ENCODE data around the gene IZUMO1. TPM values are rescaled to one million over a fixed set of nuclear protein-coding genes. Genes with fewer than 3 reads are reported as not detected.
"Not testable (repeated sequence)": the region's sequence is repeated elsewhere in the genome, so short reads cannot be mapped to it uniquely, and the experiment has no call there.

The IZUMO1 gene
- polyA plus RNA-seq, 1 donor, result 1.1 TPM

DNA sequence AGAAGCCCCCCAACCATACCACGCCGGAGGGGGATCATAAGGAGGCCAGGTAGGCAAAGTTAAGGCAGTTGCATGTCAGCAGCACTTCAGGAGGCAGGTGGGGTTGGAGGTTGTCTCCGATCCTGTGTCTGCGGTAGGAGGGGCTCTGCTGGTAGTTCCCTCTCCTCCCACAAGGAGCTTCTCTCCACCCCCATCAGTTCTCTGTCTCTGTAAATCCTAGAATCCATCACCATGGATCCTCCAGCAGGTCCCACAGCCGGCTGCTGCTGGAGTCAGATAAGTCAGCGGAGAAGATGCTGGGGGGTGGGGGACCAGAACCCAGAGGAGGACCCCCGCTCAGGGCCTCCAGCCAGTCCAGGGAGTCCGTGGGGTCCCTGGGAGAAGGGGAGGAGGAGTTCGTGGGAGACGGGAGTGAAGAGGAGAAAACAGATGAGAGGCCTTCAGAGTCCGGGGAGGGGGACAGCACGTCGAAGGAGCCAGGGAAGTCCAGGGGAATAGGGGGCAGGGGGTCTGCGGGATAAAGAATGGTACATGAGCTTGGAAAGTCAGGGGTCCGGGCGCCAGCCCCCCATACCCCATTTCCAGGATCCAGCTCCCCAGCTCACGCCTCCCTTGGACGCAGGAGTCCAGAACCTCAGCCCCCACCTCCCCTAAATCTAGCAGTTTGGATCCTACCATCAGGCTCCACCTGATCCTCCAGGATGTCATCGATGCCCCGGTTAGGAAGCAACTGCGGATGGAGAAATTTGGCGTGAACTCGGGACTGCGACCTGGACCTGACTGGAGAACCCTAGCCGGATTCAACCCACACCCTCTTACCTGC, 33.5 kb downstream of the IZUMO1 start:
- no peak for DNase-seq

DNA sequence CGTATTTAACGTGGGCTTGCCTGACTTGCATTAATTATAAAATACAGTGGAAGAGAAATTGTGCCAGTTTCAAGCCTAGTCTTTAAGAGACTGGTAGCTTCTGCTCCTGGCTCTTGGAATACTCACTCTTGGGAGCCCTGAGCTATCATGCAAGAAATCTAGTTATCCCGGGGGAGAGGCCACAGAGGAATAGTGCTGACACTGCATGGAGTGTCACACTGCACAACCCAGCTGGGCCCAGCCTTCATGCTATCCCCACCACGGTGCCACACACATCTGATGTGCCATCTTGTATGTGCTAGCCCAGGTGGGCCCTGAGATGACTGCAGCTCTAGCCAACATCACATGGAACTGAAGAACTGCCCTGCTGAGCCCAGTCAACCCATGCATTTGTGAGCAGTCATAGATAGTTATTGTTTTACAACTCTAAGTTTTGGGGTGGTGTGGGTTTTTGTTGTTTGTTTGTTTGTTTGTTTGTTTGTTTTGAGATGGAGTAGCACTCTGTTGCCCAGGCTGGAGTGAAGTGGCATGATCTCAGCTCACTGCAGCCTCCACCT, 35.5 kb downstream of the IZUMO1 start:
- DNase-seq, result no peak

DNA sequence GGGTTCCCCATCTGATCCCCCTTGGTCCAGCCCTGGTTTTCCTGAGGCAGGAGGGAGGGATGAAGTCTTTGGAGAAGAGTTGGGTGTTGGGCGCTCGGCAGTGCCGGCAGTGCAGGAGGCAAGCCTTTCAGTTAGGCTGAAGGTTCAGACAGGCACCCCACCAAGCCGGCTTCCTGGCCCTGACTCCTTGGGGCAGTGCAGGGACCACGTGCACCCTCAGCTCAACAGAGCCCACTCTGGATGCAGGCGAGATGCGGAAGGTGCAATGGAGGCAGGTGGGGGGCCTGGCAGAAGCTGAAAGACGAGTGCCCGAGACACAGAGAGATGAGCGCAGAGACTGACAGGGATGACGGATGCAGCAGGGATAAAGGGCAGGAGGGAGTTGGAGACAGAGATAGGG, 38.2 kb downstream of the IZUMO1 start:
- no peak for DNase-seq

- DNase-seq, result no peak
Measured at GRCh38 chr19:48705431-48705830, 41.3 kb downstream of the IZUMO1 start.

GRCh38 chr19:48703316-48703715, 43.4 kb downstream of the IZUMO1 start:
- DNase-seq, result no peak

DNA sequence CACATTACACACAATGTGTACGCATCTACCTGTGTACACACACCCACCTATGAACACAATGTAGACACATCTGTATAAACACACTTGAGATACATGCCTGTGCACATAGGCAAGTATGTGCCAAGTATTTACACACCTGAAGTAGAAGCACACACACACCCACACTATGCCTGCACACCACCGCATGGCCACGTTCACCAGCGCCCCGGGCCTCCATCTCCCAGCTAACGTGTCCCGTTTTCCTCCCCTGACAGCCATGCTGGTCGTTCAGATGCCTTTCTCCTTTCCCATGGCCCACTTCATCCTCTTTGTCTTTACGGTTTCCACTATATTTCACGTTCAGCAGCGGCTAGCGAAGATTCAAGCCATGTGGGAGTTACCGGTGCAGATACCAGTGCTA, 44.0 kb downstream of the IZUMO1 start:
- DNase-seq, result no peak

DNA sequence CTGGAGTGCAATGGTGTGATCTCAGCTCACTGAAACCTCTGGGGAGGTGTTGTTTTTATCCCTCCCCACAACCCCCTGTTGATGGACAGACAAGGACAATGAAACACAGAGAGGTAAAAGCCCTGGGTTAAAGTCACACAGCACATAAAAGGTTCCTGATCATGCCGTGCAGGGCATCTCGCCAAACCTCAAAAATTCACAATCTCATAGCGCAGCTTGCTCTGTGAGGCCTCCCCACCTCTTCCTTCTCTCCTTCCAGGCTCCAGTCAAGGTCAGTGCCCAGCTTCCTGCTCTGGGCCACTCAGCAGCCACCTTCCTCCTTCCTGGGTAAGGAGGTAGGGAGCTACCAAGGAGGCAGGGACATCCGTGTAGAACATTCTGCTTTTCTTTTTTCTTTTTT, 48.7 kb downstream of the IZUMO1 start:
- DNase-seq, result no peak

- DNase-seq, result no peak
Measured at GRCh38 chr19:48696353-48697010, 50.2 kb downstream of the IZUMO1 start.

DNA sequence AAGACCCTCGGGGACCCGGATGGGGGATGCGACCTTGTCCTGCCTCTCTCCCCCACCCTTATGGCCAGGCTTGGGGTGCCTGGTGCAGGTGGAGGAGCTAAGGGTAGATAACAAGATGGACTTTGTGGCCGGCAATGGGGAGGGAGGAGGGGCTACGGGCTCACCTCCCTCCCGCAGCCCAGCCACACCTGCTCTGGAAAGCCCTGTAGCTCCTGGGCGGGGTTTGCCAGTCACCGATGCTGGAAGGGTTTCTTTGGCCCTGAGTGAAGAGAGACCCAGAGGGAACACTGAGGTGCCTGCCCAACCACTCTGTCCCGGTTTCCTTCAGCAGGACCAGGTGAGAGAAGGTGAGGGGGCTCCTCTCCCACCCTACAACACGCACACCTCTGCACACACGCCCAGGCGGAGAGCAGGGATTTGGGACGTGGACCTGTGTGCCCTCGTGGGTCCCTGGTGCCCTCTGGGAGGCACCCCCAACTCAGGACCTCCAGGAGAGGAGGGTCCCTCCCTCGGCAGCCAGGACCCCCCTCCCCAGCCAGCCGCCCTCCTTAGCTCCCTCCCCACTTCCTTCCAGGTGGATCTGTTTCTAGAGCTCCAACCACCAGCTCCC, 50.9 kb downstream of the IZUMO1 start, which contains the start of gene FUT2:
Gene FUT2 (plus strand): TSS at position 229 of the 610 bp plus-strand sequence. CDS start 6,986 bp downstream, outside the sequence.
- DNase-seq, result no peak

- not testable (repeated sequence) for DNase-seq
Measured at GRCh38 chr19:48693629-48694028, 53.1 kb downstream of the IZUMO1 start.

Other genes starting within 250 kb of the IZUMO1 start
- gene LMTK3, start 235.1 kb downstream of the IZUMO1 start, polyA plus RNA-seq (ENCODE audit: insufficient read length), result 2.0 TPM
- 0.38 TPM for gene SULT2B1, start 194.7 kb downstream of the IZUMO1 start, polyA plus RNA-seq (ENCODE audit: insufficient read length)
- gene SPACA4, start 140.2 kb downstream of the IZUMO1 start, polyA plus RNA-seq (ENCODE audit: insufficient read length), result not detected
- gene FAM83E, start 131.8 kb downstream of the IZUMO1 start, polyA plus RNA-seq (ENCODE audit: insufficient read length), result 0.57 TPM
- 969 TPM for gene RPL18, start 127.7 kb downstream of the IZUMO1 start, polyA plus RNA-seq (ENCODE audit: insufficient read length)
- 19.9 TPM for gene SPHK2, start 127.4 kb downstream of the IZUMO1 start, polyA plus RNA-seq (ENCODE audit: insufficient read length)
- 9.5 TPM for gene DBP, start 109.5 kb downstream of the IZUMO1 start, polyA plus RNA-seq (ENCODE audit: insufficient read length)
- gene CA11, start 100.7 kb downstream of the IZUMO1 start, polyA plus RNA-seq (ENCODE audit: insufficient read length), result 21.1 TPM
- 1.1 TPM for gene NTN5, start 73.9 kb downstream of the IZUMO1 start, polyA plus RNA-seq (ENCODE audit: insufficient read length)
- 3.5 TPM for gene FUT2, start 50.9 kb downstream of the IZUMO1 start, polyA plus RNA-seq (ENCODE audit: insufficient read length)
- gene MAMSTR, start 27.2 kb downstream of the IZUMO1 start, polyA plus RNA-seq (ENCODE audit: insufficient read length), result 6.0 TPM
- gene RASIP1, start 6.3 kb downstream of the IZUMO1 start, polyA plus RNA-seq (ENCODE audit: insufficient read length), result 11.9 TPM
- 3.8 TPM for gene FUT1, start 5.7 kb upstream of the IZUMO1 start, polyA plus RNA-seq (ENCODE audit: insufficient read length)
- gene FGF21, start 8.6 kb upstream of the IZUMO1 start, polyA plus RNA-seq (ENCODE audit: insufficient read length), result not detected
- gene BCAT2, start 64.1 kb upstream of the IZUMO1 start, polyA plus RNA-seq (ENCODE audit: insufficient read length), result 39.9 TPM
- 27.4 TPM for gene HSD17B14, start 89.6 kb upstream of the IZUMO1 start, polyA plus RNA-seq (ENCODE audit: insufficient read length)
- gene PLEKHA4, start 121.7 kb upstream of the IZUMO1 start, polyA plus RNA-seq (ENCODE audit: insufficient read length), result 23.1 TPM
- 33.8 TPM for gene PPP1R15A, start 125.5 kb upstream of the IZUMO1 start, polyA plus RNA-seq (ENCODE audit: insufficient read length)
- 1.6 TPM for gene TULP2, start 151.8 kb upstream of the IZUMO1 start, polyA plus RNA-seq (ENCODE audit: insufficient read length)
- gene NUCB1, start 153.4 kb upstream of the IZUMO1 start, polyA plus RNA-seq (ENCODE audit: insufficient read length), result 238 TPM
- 4.6 TPM for gene DHDH, start 186.8 kb upstream of the IZUMO1 start, polyA plus RNA-seq (ENCODE audit: insufficient read length)
- gene BAX, start 208.0 kb upstream of the IZUMO1 start, polyA plus RNA-seq (ENCODE audit: insufficient read length), result 64.5 TPM
- gene FTL, start 218.4 kb upstream of the IZUMO1 start, polyA plus RNA-seq (ENCODE audit: insufficient read length), result 2,202 TPM
- gene GYS1, start 246.4 kb upstream of the IZUMO1 start, polyA plus RNA-seq (ENCODE audit: insufficient read length), result 52.2 TPM
- 80.2 TPM for gene RUVBL2, start 247.0 kb upstream of the IZUMO1 start, polyA plus RNA-seq (ENCODE audit: insufficient read length)